Activated CD4-positive, alpha-beta T cell treated with anti-CD3 and anti-CD28 coated beads for 48 hours (primary cell): ENCODE measurements around the gene CNTN5.

Experiments used
- DNase-seq: peaks from one replicate; pipeline ENCODE4 v3.0.0-alpha.2; 2020

CNTN5 gene

GRCh38 chr11:99534812-99535211 lies 514.1 kb downstream of the CNTN5 start:
- DNase-seq: no peak

DNA sequence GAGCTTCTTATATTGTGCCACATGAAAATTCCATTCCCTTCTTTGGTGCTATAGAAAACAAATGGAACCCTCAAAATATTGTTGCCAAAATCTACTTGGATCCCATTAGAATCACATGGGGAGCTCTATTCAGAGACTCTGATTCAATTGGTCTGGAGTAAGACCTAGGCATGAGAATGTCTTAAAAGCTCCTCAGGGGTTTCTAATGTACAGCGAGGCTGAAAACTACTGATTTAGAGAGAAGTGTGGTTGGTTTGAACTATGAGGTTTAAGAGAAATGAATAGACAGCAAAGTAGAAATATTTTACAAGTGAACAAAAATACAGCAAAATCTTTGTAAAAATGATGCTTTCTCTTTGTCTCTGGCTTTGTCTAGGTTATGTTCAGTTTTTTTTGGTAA lies 514.7 kb downstream of the CNTN5 start:
- DNase-seq: no peak

- DNase-seq: no peak
Measured at GRCh38 chr11:99535819-99536218, 515.1 kb downstream of the CNTN5 start.

- DNase-seq: no peak
Measured at GRCh38 chr11:99537681-99538080, 516.9 kb downstream of the CNTN5 start.

- DNase-seq: no peak
Measured at GRCh38 chr11:99545616-99546015, 524.9 kb downstream of the CNTN5 start.

DNA sequence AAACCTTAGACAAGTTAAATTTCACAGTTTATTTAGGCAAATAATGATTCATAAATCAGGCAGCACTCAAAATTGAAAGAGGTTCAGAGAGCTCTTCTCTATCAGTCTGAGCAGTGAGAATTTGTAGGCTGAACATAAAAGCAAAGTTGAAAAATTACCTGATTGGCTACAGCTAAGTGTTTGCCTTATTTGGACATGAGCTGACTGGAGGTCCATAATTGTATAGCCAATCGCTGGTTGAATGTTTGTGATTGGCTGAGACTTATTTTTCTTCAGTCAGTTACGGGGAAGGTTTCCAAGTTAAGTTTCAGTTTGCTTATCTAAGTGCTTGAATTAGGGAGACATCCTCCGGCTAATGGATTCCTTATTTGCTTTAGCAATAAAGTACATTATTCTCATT lies 527.5 kb downstream of the CNTN5 start:
- DNase-seq: no peak

DNA sequence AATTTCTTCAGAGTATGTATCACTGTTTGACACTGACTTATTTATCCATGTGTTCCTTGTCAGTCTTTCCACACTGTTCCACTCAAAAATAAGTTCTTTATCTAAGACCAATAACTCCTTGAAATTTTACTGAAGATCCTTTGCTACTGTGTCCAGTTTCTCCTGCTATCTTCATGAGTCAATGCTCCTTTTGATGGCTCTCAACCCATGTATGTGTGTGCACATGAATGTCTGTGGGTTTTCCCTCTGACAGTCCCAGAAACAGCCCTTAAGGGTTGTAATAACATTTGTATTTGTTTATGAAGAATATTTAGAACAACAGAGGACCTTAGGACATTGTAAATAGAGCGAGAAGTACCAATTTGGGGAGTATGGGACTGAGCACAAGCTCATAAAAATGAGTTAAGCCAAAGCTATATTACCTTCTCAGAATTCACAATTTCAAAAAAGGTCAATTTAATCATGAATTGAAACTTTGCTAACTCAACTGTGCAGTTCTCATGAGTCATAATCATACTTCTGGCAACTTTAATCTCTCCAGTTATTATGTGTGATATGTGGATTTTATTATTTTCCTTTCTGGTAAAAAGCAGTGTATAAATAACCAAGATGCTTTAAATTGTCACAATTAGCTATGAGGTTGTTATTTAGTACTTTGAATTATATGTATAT lies 533.6 kb downstream of the CNTN5 start:
- DNase-seq: no peak

DNA sequence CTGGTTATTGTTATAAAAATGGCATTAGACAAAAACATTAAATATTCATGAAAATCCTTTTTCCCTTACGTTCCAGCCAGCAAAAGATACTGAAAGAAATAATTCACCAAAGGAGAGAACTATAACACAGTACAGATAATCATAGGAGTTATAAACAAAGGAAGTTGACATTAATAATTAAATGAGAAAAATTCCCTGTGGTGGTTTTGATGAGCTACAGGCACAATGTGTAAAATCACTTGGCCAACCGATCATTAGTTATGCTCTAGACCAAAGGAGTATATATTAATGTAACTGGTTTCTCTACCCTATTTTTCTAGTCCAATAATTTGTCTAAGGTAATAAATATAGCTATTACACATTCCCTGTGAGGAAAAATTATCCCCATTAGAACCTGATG lies 534.7 kb downstream of the CNTN5 start:
- DNase-seq: no peak

DNA sequence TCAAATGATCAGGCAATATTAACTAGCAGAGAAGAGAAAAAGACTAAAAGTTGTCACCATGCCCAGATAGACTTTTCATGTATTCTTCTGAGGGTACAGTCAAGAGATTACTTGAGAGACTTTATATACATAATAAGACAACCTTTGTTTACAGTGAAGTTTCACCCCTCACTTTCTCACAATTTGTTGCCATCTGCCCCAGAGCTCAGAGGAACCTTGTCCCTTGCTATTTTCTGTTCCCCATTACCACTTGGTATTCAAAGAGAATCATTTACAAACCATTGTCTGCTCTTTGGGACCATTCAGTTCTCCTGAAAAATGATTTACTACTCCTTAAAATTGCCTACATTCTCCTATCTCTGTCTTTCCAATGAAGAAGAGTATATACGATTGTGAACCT lies 544.6 kb downstream of the CNTN5 start:
- DNase-seq: no peak

DNA sequence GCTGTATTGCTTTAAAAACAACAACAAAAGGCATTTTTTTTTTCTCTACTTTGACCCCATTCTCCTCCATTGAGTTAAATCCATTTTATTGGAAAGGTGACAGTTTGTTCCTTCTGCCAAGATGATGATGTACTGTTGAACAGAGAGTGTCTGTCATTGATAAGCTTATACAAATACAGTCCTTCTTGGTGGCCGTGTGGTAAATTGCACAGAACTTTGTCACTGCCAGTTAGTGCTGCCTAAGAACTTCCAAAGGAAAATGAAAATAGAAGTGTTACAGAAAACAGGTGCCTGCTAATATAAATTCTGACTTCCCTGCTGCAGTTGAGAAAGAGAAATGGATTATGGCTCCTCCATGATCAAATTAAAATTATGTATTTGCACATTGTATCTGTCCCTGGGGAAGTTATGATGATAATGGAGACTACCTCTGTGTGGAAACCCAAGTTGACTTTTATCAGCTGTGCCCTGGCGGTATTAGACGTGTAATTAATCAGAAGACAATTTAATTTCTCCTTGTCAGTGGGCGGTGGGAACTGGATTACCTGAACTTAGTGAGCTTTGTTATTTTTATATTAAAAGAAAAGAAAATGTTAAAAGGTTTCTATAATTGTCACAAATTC lies 546.7 kb downstream of the CNTN5 start:
- no peak for DNase-seq

DNA sequence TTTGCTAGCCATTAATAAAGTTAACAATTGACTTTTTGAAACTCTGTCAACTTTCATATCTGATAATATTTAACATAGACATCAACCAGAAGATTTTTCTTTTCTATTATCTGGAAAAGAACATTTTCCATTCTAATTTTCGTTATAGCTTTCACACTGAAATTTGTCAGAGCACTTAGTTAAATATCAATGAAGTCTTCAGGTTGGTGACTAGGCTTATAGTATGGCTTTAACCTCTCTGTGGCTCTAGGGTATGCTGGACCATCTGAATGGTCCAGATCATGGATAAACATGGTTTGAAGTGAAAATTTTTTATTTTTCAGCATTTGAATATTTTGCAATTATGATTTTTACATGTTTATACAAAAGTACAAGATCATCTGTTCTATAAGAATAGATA lies 548.1 kb downstream of the CNTN5 start:
- no peak for DNase-seq

DNA sequence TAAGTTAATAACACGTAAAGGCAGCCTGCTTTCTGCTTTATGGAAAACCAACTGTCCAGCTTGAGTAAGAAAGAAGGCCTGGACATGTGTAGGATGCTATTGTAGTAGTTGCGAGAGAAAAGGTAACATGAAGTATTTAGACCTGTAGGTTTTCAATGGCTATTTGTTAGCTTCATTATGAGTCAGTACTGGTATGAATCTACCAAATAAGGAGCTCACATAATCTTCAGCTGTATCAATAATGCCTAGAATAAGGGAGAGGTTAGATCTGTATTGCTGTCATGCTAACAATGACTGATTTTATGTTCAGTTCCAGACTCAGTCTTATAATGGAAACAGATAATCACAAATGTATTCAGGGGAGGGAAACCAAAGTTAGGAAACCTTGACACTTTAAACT lies 550.3 kb downstream of the CNTN5 start:
- DNase-seq: no peak

DNA sequence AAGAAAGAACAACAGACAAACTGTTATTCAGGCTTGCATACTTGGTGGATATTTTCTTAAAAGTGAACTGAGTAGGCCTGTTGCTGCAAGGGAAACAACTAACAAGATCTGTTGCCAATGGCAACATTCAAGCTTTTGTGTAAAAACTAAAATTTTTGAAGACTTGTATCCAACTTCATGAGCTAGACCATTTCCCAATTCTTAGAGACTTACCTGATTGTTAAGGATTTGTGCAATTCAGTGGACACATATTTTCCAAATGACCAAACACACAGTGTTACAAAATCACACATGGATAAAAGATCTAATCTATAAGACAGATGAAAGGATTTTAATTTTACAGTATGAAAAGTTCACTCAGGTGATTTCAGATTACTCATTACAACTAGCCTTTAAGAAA lies 564.1 kb downstream of the CNTN5 start:
- no peak for DNase-seq

DNA sequence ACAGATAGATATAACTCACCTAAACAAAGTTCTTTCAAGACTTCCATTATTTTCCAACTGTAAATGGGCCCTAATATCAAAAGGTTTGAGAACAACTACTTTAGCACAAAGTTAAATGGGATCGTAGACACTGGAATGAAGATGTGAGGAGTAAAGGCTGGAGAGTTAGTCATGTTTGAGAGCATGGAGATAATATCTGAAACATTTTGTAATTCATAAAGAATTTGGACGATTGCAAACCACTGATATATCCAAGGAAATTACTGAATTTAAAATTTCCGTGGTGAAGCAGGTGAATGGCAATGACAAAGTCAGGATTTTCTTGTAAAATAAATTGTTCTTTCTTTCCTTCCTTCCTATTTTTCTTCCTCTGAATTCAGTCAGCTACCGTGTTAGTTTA lies 564.9 kb downstream of the CNTN5 start:
- DNase-seq: no peak

DNA sequence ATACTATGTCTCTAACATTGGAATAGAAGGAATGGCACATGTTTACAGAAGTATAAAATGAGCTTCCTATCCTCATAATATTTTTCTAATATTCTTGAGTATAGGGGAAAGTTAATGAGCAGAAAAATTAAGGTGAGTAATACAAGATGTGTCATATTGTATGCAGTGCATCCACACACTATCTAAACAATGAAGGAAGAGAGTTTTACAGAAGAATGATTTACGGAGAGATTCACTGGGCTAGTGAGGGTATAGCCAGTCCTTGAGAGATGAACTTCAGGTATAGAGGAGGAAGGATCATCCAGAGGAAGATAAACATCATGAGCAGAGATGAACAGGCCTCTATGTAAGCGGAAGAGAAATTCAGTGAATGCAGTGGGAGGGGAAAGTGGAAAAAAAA lies 569.0 kb downstream of the CNTN5 start:
- no peak for DNase-seq

DNA sequence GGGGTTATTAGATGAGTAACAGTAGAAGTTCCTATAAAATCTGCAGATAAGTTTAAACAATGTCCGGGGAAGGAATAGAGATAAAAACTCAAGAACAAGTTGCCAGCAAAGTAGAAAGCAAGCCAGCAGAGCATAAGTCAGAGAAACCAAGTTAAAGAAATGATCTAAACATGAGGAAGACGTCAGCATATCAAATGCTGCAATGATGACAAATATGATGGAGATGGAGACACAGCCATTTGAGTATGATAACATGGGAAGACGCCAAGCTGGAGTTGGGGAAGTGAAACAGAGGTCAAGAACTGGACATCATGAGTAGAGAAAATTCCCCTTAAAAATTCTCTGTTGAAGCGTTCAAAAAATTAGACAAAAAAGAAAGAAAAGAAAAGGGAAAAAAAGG lies 571.5 kb downstream of the CNTN5 start:
- no peak for DNase-seq

- DNase-seq: no peak
Measured at GRCh38 chr11:99593197-99593596, 572.4 kb downstream of the CNTN5 start.

DNA sequence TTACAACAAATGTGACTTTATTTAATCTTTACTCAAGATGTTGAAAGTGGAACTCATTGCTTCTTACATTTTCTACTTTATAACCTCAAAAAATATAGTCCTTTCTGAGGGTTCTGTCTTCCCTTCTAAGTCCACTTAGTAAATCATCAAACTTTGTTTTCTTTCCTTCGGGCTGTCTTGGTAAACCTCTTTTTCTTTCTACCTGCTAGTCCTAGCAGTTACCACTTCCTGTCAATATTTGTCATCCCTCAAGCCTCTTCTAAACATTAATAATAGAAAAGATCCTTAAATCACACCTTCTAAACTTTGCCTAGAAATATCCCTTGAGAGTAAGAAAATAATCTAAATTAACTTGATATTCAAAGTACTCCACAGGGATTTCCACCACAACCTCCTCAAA lies 580.4 kb downstream of the CNTN5 start:
- no peak for DNase-seq

GRCh38 chr11:99614352-99614751 lies 593.6 kb downstream of the CNTN5 start:
- DNase-seq: no peak

DNA sequence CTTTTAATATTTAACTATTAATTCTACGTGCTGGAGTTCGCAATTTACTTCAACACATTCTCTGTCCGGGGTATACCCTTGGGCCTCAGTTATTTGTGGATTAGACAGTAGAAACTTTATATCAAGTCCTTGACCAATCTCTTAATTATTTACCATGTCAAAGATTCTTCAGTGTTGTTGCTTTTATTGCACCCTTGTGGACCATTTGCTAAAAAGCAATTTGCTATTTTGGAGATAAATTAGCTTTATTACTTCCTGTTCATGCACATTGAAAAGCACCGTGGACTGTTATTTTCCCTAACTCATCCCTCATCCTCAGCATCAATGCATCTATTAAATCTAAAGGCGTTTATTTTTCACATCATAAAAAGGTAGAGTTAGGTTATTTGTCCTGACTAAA lies 609.9 kb downstream of the CNTN5 start:
- DNase-seq: no peak

GRCh38 chr11:99631618-99632017 lies 610.9 kb downstream of the CNTN5 start:
- no peak for DNase-seq

DNA sequence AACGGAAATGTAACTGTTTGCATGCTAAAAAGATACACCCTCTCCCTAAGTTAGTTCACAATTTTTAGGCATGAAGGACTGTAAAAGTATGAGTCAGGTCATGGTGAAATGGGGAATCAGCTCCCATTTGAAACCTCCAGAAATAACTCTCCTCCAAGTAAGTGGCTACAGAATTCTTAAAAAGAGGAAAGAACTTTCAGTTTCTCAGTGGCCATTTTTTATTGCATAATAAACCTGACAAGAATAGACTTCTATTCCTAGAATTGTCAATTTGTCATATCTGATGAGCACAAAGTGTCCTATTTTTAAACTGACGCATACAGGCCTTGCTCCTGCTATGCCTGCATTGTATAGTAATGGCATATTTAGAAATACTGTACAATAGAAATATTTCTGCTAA lies 612.2 kb downstream of the CNTN5 start:
- no peak for DNase-seq

- DNase-seq: no peak
Measured at GRCh38 chr11:99634581-99634980, 613.8 kb downstream of the CNTN5 start.

GRCh38 chr11:99638073-99638553 lies 617.4 kb downstream of the CNTN5 start:
- no peak for DNase-seq

DNA sequence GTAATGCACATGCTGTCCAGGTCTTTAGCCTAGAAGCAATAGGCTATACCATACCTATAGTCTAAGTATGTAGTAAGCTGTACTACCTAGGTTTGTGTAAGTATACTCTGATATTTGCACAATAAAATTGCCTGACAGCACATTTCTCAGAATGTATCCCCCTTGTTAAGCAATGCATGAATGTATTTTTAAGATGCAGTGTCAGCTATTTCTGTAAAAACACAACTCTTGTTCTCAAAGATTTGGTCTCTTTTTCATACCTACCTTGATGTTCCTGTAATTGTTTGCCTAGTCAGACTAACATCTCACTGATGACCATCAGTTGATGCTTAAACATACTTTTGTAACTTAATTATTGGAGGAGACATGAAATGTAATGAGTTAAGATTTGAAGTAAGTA lies 619.9 kb downstream of the CNTN5 start:
- DNase-seq: no peak
